ENCODE data around the gene TAF1L.
"Not testable (repeated sequence)": the region's sequence is repeated elsewhere in the genome, so short reads cannot be mapped to it uniquely, and the experiment has no call there.

Gene TAF1L

GRCh38 chr9:32618261-32618660, 17.2 kb downstream of the TAF1L start:
- no peak for TF ChIP-seq CTCF (IDR thresholded peaks at IDR 0.05; ENCODE audit: low read depth, low read length)
- no peak overlapping the region for H3K4me3 ChIP-seq (ENCODE audit: low read depth, low read length)
- in situ Hi-C loops (cut with HindIII; ENCODE audit: low sequenced_read_pairs), result no loop called here
- DNase-seq (ENCODE audit: low read depth, low spot score), result no peak

- TF ChIP-seq CTCF (IDR thresholded peaks at IDR 0.05; ENCODE audit: low read depth, low read length), result no peak
- no peak overlapping the region for H3K4me3 ChIP-seq (ENCODE audit: low read depth, low read length)
- in situ Hi-C loops (cut with HindIII; ENCODE audit: low sequenced_read_pairs), result no loop called here
- no peak for DNase-seq (ENCODE audit: low read depth, low spot score)
These were observed 28.7 kb downstream of the TAF1L start for GRCh38 chr9:32606811-32607210.

GRCh38 chr9:32603914-32604852, 31.3 kb downstream of the TAF1L start:
- H3K4me3 ChIP-seq (ENCODE audit: low read depth, low read length), result no peak overlapping the region
- in situ Hi-C loops (cut with HindIII; ENCODE audit: low sequenced_read_pairs), result no loop called here
- no peak for TF ChIP-seq CTCF (IDR thresholded peaks at IDR 0.05; ENCODE audit: low read depth, low read length)
- DNase-seq (ENCODE audit: low read depth, low spot score), result peak; percentile 53

GRCh38 chr9:32599021-32599420, 36.4 kb downstream of the TAF1L start:
- in situ Hi-C loops (cut with HindIII; ENCODE audit: low sequenced_read_pairs); DNase-seq (ENCODE audit: low read depth, low spot score); H3K4me3 ChIP-seq (ENCODE audit: low read depth, low read length): not testable (repeated sequence)

GRCh38 chr9:32596936-32597335, 38.5 kb downstream of the TAF1L start:
- in situ Hi-C loops (cut with HindIII; ENCODE audit: low sequenced_read_pairs), result no loop called here
- no peak for TF ChIP-seq CTCF (IDR thresholded peaks at IDR 0.05; ENCODE audit: low read depth, low read length)
- no peak overlapping the region for H3K4me3 ChIP-seq (ENCODE audit: low read depth, low read length)
- DNase-seq (ENCODE audit: low read depth, low spot score), result no peak

- no peak for DNase-seq (ENCODE audit: low read depth, low spot score)
- in situ Hi-C loops (cut with HindIII; ENCODE audit: low sequenced_read_pairs), result no loop called here
- TF ChIP-seq CTCF (IDR thresholded peaks at IDR 0.05; ENCODE audit: low read depth, low read length), result no peak
- H3K4me3 ChIP-seq (ENCODE audit: low read depth, low read length), result no peak overlapping the region
These were observed 39.2 kb downstream of the TAF1L start for GRCh38 chr9:32596096-32596865.

- DNase-seq (ENCODE audit: low read depth, low spot score), result no peak
- in situ Hi-C loops (cut with HindIII; ENCODE audit: low sequenced_read_pairs), result no loop called here
- TF ChIP-seq CTCF (IDR thresholded peaks at IDR 0.05; ENCODE audit: low read depth, low read length), result no peak
- H3K4me3 ChIP-seq (ENCODE audit: low read depth, low read length), result no peak overlapping the region
These were observed 44.6 kb downstream of the TAF1L start for GRCh38 chr9:32590898-32591297.

All from astrocyte of the spinal cord (primary cell).